ENCODE measurements around the gene PRAMEF1.
"Not testable (repeated sequence)": the region's sequence is repeated elsewhere in the genome, so short reads cannot be mapped to it uniquely, and the experiment has no call there.

PRAMEF1 gene

GRCh38 chr1:12791097-12791496 is at the start of gene PRAMEF1:
Gene PRAMEF1, plus strand, starts transcription at chr1:12791397. Its CDS starts 1,831 bp downstream, at chr1:12793228.
- DNase-seq: not testable (repeated sequence)

- DNase-seq: no peak
Measured at GRCh38 chr1:12741946-12742345, 49.3 kb upstream of the PRAMEF1 start.

GRCh38 chr1:12745126-12745991 is 45.8 kb upstream of the PRAMEF1 start:
- no peak for DNase-seq

- DNase-seq: no peak
Measured at GRCh38 chr1:12745992-12746323, 45.2 kb upstream of the PRAMEF1 start, which contains the start of gene CFAP107. Gene CFAP107, plus strand, starts transcription at chr1:12746200. Its CDS starts 231 bp downstream, at chr1:12746431.

GRCh38 chr1:12748778-12749355 is 42.3 kb upstream of the PRAMEF1 start:
- no peak for DNase-seq

- DNase-seq: no peak
Measured at GRCh38 chr1:12754738-12755137, 36.5 kb upstream of the PRAMEF1 start.

- DNase-seq: no peak
Measured at GRCh38 chr1:12756273-12756672, 34.9 kb upstream of the PRAMEF1 start.

- DNase-seq: no peak
Measured at GRCh38 chr1:12756768-12757413, 34.3 kb upstream of the PRAMEF1 start.

- no peak for DNase-seq
Measured at GRCh38 chr1:12757836-12758235, 33.4 kb upstream of the PRAMEF1 start.

- DNase-seq: no peak
Measured at GRCh38 chr1:12760256-12760795, 30.9 kb upstream of the PRAMEF1 start.

GRCh38 chr1:12761781-12762180 is 29.4 kb upstream of the PRAMEF1 start:
- no peak for DNase-seq

- DNase-seq: no peak
Measured at GRCh38 chr1:12762766-12763165, 28.4 kb upstream of the PRAMEF1 start.

GRCh38 chr1:12763479-12763878 is 27.7 kb upstream of the PRAMEF1 start:
- no peak for DNase-seq

- DNase-seq: no peak
Measured at GRCh38 chr1:12764016-12764415, 27.2 kb upstream of the PRAMEF1 start.

- no peak for DNase-seq
Measured at GRCh38 chr1:12769031-12769430, 22.2 kb upstream of the PRAMEF1 start.

GRCh38 chr1:12769976-12770505 is 21.2 kb upstream of the PRAMEF1 start:
- no peak for DNase-seq

- no peak for DNase-seq
Measured at GRCh38 chr1:12770620-12771019, 20.6 kb upstream of the PRAMEF1 start.

- no peak for DNase-seq
Measured at GRCh38 chr1:12771186-12771585, 20.0 kb upstream of the PRAMEF1 start.

- DNase-seq: no peak
Measured at GRCh38 chr1:12772520-12772919, 18.7 kb upstream of the PRAMEF1 start.

GRCh38 chr1:12773438-12773837 is 17.8 kb upstream of the PRAMEF1 start, which contains the start of gene PRAMEF12:
Gene PRAMEF12, plus strand, starts transcription at chr1:12773738. Its CDS starts 1,130 bp downstream, at chr1:12774868.
- no peak for DNase-seq

- no peak for DNase-seq
Measured at GRCh38 chr1:12774801-12775345, 16.3 kb upstream of the PRAMEF1 start.

- no peak for DNase-seq
Measured at GRCh38 chr1:12775443-12775842, 15.8 kb upstream of the PRAMEF1 start.
